H1 (cell line): ENCODE data around the gene PLAC1. TPM values are rescaled to one million over a fixed set of nuclear protein-coding genes. Genes with fewer than 3 reads are reported as not detected.

Experiments used
- CTCF ChIA-PET: fragments of 300-600 bp; sonication (Branson Sonifier 250); formaldehyde crosslinking; loops from one replicate; lab custom pipeline; 2021; ENCODE audit not compliant: partially characterized antibody; lab: Charles Lee
- POLR2A ChIA-PET: fragments of 300-600 bp; sonication (Branson Sonifier 250); formaldehyde crosslinking; loops from one replicate; lab custom pipeline; 2021; ENCODE audit warnings: inconsistent platforms; ENCODE audit not compliant: partially characterized antibody; lab: Charles Lee
- DNase-seq, 2 experiments: peaks; one replicate each; pipeline versions ENCODE4 v3.0.0 to v3.0.0-alpha.2; 2010 to 2022; ENCODE audit warnings: low spot score in 2 of 2, low read depth in 1 of 2, mixed read lengths in 1 of 2
- FAIRE-seq: peaks from 2 replicates; lab custom pipeline; 2011; peaks lifted over from hg19 to GRCh38; lab: Jason Lieb, UNC
- H2AFZ ChIP-seq: 2 replicates; pipeline ENCODE4 v1.8.1; 2012; ENCODE audit warnings: low read length, inconsistent platforms
- H2AK5ac ChIP-seq: 2 replicates; pipeline ENCODE4 v1.6.1; 2013; ENCODE audit warnings: low read depth, low read length
- H2BK120ac ChIP-seq: replicated peaks from 2 replicates; pipeline ENCODE3; 2013; ENCODE audit warnings: low read depth, low read length, inconsistent platforms
- H2BK12ac ChIP-seq: 2 replicates; pipeline ENCODE4 v1.6.1; 2013; ENCODE audit warnings: low read depth, low read length
- H2BK15ac ChIP-seq: 2 replicates; pipeline ENCODE4 v1.6.1; 2013; ENCODE audit warnings: low read length
- H2BK20ac ChIP-seq: 2 replicates; pipeline ENCODE4 v1.6.1; 2013; ENCODE audit warnings: low read length
- H2BK5ac ChIP-seq: 2 replicates; pipeline ENCODE4 v1.6.1; 2013; ENCODE audit warnings: low read depth, low read length
- H3K14ac ChIP-seq: 2 replicates; pipeline ENCODE4 v1.6.1; 2013; ENCODE audit warnings: inconsistent platforms; ENCODE audit not compliant: insufficient read length
- H3K18ac ChIP-seq: 2 replicates; pipeline ENCODE4 v1.6.1; 2013; ENCODE audit warnings: low read length; ENCODE audit errors: extremely low read depth
- H3K23ac ChIP-seq: 2 replicates; pipeline ENCODE4 v1.6.1; 2013; ENCODE audit warnings: inconsistent platforms; ENCODE audit not compliant: insufficient read length
- H3K23me2 ChIP-seq: 2 replicates; pipeline ENCODE4 v1.6.1; 2013; ENCODE audit warnings: low read depth, low read length
- H3K27ac ChIP-seq: 2 replicates; pipeline ENCODE4 v1.6.1; 2011; ENCODE audit warnings: low read depth, low read length, inconsistent platforms
- H3K27me3 ChIP-seq, 4 experiments: replicated peaks in 1 of 4; 1 replicate in 1 of 4; 2 replicates in 3 of 4; pipeline versions ENCODE4 v1.6.1 to v1.8.1; 2011 to 2013; ENCODE audit warnings: low read length in 3 of 4, mild to moderate bottlenecking in 3 of 4, inconsistent platforms in 2 of 4, mixed read lengths in 2 of 4, moderate library complexity in 1 of 4; ENCODE audit not compliant: control insufficient read depth in 3 of 4, insufficient read depth in 3 of 4; ENCODE audit errors: extremely low read depth in 1 of 4
- H3K36me3 ChIP-seq, 4 experiments: 2 replicates each; pipeline versions ENCODE4 v1.6.1 to v1.8.1; 2011 to 2013; ENCODE audit warnings: mild to moderate bottlenecking in 4 of 4, low read length in 3 of 4, moderate library complexity in 2 of 4, control low read depth in 1 of 4, inconsistent platforms in 1 of 4; ENCODE audit not compliant: insufficient read depth in 4 of 4, control insufficient read depth in 2 of 4
- H3K4ac ChIP-seq: replicated peaks from 2 replicates; pipeline ENCODE3; 2013; ENCODE audit warnings: low read length, low read depth, mixed read lengths, inconsistent platforms; ENCODE audit not compliant: insufficient read length
- H3K4me1 ChIP-seq, 4 experiments: replicated peaks in 1 of 4; 1 replicate in 1 of 4; 2 replicates in 3 of 4; pipeline versions ENCODE4 v1.6.1 to v1.8.1; 2011 to 2013; ENCODE audit warnings: low read length in 3 of 4, inconsistent platforms in 2 of 4, mixed read lengths in 1 of 4; ENCODE audit not compliant: insufficient read depth in 4 of 4, control insufficient read depth in 3 of 4
- H3K4me2 ChIP-seq, 2 experiments: 2 replicates each; pipeline versions ENCODE4 v1.6.1 to v1.8.1; 2011 to 2013; ENCODE audit warnings: low read depth in 2 of 2, low read length in 2 of 2, control low read depth in 1 of 2, inconsistent platforms in 1 of 2, mild to moderate bottlenecking in 1 of 2; ENCODE audit not compliant: insufficient read depth in 1 of 2
- H3K4me3 ChIP-seq, 4 experiments: fragments of 200-600, 300-600 bp in 1 of 4; sonication (generic), shearing (Covaris generic), sonication (Bioruptor Twin) in 1 of 4; 2 replicates each; pipeline versions ENCODE4 v1.5.1 to v1.8.1; 2011 to 2016; ENCODE audit warnings: low read length in 4 of 4, low read depth in 3 of 4, control low read depth in 2 of 4, inconsistent platforms in 2 of 4, mild to moderate bottlenecking in 2 of 4, mixed read lengths in 1 of 4, moderate library complexity in 1 of 4; ENCODE audit not compliant: insufficient read depth in 2 of 4; ENCODE audit errors: extremely low read depth in 1 of 4
- H3K56ac ChIP-seq: replicated peaks from 2 replicates; pipeline ENCODE3; 2013; ENCODE audit warnings: low read depth, mild to moderate bottlenecking, mixed read lengths, low read length, inconsistent platforms; ENCODE audit not compliant: insufficient read length
- H3K79me1 ChIP-seq: 2 replicates; pipeline ENCODE4 v1.6.1; 2013; ENCODE audit warnings: low read depth, low read length, control low read depth
- H3K79me2 ChIP-seq, 2 experiments: 2 replicates each; pipeline versions ENCODE4 v1.6.1 to v1.8.1; 2012 to 2013; ENCODE audit warnings: low read length in 2 of 2, mild to moderate bottlenecking in 2 of 2, inconsistent platforms in 1 of 2; ENCODE audit not compliant: insufficient read depth in 2 of 2, control insufficient read depth in 1 of 2
- H3K9ac ChIP-seq, 4 experiments: replicated peaks in 1 of 4; 1 replicate in 1 of 4; 2 replicates in 3 of 4; pipeline versions ENCODE4 v1.6.1 to v1.8.1; 2011 to 2013; ENCODE audit warnings: low read depth in 3 of 4, low read length in 3 of 4, control low read depth in 2 of 4, mild to moderate bottlenecking in 2 of 4, moderate library complexity in 2 of 4, inconsistent platforms in 1 of 4; ENCODE audit errors: extremely low read depth in 1 of 4
- H3K9me3 ChIP-seq, 2 experiments: 2 replicates each; pipeline versions ENCODE4 v1.6.1 to v1.8.1; 2012 to 2013; ENCODE audit warnings: mild to moderate bottlenecking in 2 of 2, moderate library complexity in 2 of 2, control low read depth in 1 of 2, inconsistent platforms in 1 of 2, low read depth in 1 of 2, low read length in 1 of 2, mixed read lengths in 1 of 2; ENCODE audit not compliant: insufficient read depth in 2 of 2
- H4K20me1 ChIP-seq, 2 experiments: replicated peaks in 1 of 2; 2 replicates each; pipeline versions ENCODE3 to v1.8.1; 2011 to 2013; ENCODE audit warnings: inconsistent platforms in 2 of 2, low read length in 2 of 2, mild to moderate bottlenecking in 1 of 2; ENCODE audit not compliant: insufficient read depth in 2 of 2, control insufficient read depth in 1 of 2
- H4K5ac ChIP-seq: 2 replicates; pipeline ENCODE4 v1.6.1; 2013; ENCODE audit warnings: low read length, low read depth, mixed read lengths, inconsistent platforms; ENCODE audit not compliant: insufficient read length
- H4K8ac ChIP-seq: 2 replicates; pipeline ENCODE4 v1.8.0; 2013; ENCODE audit warnings: mild to moderate bottlenecking, moderate library complexity, low read length, inconsistent platforms; ENCODE audit not compliant: insufficient read depth; ENCODE audit errors: extremely low read depth
- H4K91ac ChIP-seq: replicated peaks from 2 replicates; pipeline ENCODE3; 2013; ENCODE audit warnings: low read length, mixed read lengths, inconsistent platforms; ENCODE audit not compliant: insufficient read length
- WGBS, 2 experiments: shearing (Covaris generic) in 1 of 2; methylation state at CpG; one replicate each; pipeline versions ENCODE4 v1.1.6 to v1.1.7; 2013 to 2015; ENCODE audit warnings: low lambda C conversion rate in 2 of 2, mixed read lengths in 2 of 2, inconsistent platforms in 1 of 2, low coverage in 1 of 2, missing lambda C conversion rate in 1 of 2; ENCODE audit not compliant: insufficient replicate concordance in 2 of 2, insufficient coverage in 1 of 2, insufficient read length in 1 of 2; ENCODE audit errors: extremely low coverage in 1 of 2, missing lambda C conversion rate in 1 of 2; 5-methylcytosine and 5-hydroxymethylcytosine counted together
- polyA plus RNA-seq, 7 experiments: library from polyadenylated mRNA; depleted of rRNA in 3 of 7; stranded (reverse) in 5 of 7; unstranded in 2 of 7; fragments of >200 nt in 5 of 7; fragments of 200-250 nt in 2 of 7; gene quantifications; 1 replicate in 5 of 7; 2 replicates in 1 of 7; 4 replicates in 1 of 7; pipeline versions ENCODE4 v1.2.1 to v1.2.3, GENCODE V29; 2011 to 2013; ENCODE audit warnings: missing spikeins in 2 of 7, mixed read lengths in 2 of 7
- total RNA-seq: library from RNA; stranded (reverse); fragmentation: NEBNext Ultra II Directional; extraction: Animal tissue kit (Norgen Biotek cat#: 25700); gene quantifications from 2 replicates; pipeline ENCODE4 v1.2.1, GENCODE V29; 2021

Gene PLAC1
- total and polyA plus RNA-seq, 2 of the 8 experiments (the other 6 are each of a cell fraction or from before 2014, with no cell fraction given): 1.8 TPM; not detected in 1

GRCh38 chrX:134619838-134620237, 38.4 kb downstream of the PLAC1 start:
- Histone ChIP-seq H3K79me1 (no peaks in the 10 kb centered on the region), H3K14ac (no peak overlapping the region), H3K36me3 (no peaks in the 10 kb centered on the region), H2BK5ac (no peak overlapping the region), H3K9ac (no peak overlapping the region), H2BK20ac (no peak overlapping the region), H3K79me2 (no peaks in the 10 kb centered on the region), H3K56ac (no peak overlapping the region), H3K27ac (no peak overlapping the region), H4K20me1 (no peaks in the 10 kb centered on the region), H3K4me3 (no peak overlapping the region), H4K5ac (no peak overlapping the region), H2BK15ac (no peak overlapping the region), H3K23ac (no peak overlapping the region), H4K91ac (no peak overlapping the region), H2AFZ (no peak overlapping the region), H3K4me2 (no peak overlapping the region), H3K4me1 (peaks cover 0 to 7% (median 0%) of the 10 kb centered on the region in 4 experiments; a peak in 2 of 7 replicates), H2AK5ac (no peak overlapping the region), H4K8ac (no peak overlapping the region), H3K4ac (no peak overlapping the region), H3K18ac (no peak overlapping the region), H3K27me3 (no peaks in the 10 kb centered on the region), H2BK120ac (no peak overlapping the region), H3K23me2 (no peaks in the 10 kb centered on the region), H2BK12ac (no peak overlapping the region), H3K9me3 (no peaks in the 10 kb centered on the region)
- CTCF ChIA-PET: interaction anchor here (1.0 kb wide), 1 partner anchor 96 kb away, joined by 3 read pairs; no protein-coding TSS in a partner anchor
- FAIRE-seq (no peak), DNase-seq (no peak)
- 75% methylated on average over 1 of the region's 1 CpG; no CpG with 5 or more reads in 1 of the 2 experiments for WGBS, 2 experiments
- POLR2A ChIA-PET: no interaction called here
